MV-4-11 (cell line): ENCODE results near the gene MCTS1.
"Not testable (repeated sequence)": the region's sequence is repeated elsewhere in the genome, so short reads cannot be mapped to it uniquely, and the experiment has no call there.

Experiments used
- DNase-seq: peaks from one replicate; lab custom pipeline; 2025; lab: John Stamatoyannopoulos, UW

Gene MCTS1

DNA sequence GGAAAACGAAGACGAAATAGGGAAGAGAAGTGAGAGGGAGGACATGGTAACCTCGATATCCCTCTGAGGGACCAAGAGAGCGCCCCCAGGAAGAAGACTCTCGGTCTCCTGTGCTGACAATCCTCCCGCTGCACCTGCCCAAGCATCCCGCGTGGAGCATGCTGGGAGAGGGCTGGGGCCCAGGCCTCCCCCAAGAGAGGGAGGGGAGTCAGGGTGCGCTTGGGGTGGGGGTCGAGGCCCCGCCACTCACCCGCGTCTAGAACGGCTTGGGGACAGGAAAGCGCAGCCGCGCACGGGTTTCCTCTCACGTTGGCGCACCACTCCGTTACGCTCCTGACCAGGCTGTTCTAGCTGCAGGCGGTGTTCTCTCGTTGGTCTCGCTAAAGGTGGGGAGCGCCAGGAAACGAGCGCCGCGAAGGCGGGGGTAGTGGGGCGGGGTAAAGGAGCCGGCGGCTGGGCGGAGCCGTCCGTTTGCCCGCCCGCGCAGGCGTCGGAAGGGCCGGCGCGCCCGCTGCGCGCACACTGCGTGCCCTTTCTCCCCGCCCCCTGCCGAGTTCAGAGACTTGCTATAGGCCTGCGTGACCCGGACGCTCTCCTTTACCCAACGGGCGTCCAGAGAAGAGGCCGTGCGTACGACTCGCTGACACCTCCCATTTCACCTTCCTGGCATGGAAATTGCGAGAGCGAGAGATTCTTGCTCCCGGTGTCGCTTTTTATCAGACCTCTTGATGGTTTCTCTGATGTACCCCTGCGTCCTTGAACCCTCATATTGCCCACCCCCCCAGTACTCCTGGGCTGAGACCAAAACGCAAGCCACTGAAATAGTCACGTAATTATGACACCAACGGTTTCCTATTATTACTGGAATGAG lies 26.0 kb downstream of the MCTS1 start, which contains the start of gene C1GALT1C1:
C1GALT1C1 (minus strand) TSS at position 388 of the 871 bp plus-strand sequence. CDS start 2,888 bp downstream, outside the sequence.
- peak; percentile 90 for DNase-seq

GRCh38 chrX:120638619-120639018 lies 34.7 kb downstream of the MCTS1 start:
- no peak for DNase-seq

DNA sequence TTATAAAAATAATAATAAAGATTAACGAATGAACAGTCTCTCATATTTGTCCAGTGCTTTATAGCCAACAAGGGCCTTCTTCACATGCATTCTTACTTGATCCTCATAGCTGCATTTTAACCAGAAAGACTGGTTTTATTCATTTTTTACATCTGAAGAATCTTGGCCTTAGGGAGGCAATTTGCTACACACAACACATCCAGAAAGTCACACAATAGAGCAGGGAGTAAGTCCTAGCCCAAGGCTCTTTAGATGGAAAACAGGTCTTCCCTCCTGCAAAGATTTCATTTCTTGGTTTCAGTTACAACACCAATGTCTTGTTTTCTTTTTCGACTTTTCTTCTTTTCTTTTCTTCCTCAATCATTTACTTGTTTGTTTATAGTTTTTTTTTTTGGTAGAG lies 39.0 kb downstream of the MCTS1 start:
- DNase-seq, result no peak

- no peak for DNase-seq
Observed at GRCh38 chrX:120647127-120647526, 43.2 kb downstream of the MCTS1 start.

- DNase-seq, result not testable (repeated sequence)
Observed at GRCh38 chrX:120652256-120652655, 48.4 kb downstream of the MCTS1 start.

GRCh38 chrX:120653000-120653399 lies 49.1 kb downstream of the MCTS1 start:
- no peak for DNase-seq

DNA sequence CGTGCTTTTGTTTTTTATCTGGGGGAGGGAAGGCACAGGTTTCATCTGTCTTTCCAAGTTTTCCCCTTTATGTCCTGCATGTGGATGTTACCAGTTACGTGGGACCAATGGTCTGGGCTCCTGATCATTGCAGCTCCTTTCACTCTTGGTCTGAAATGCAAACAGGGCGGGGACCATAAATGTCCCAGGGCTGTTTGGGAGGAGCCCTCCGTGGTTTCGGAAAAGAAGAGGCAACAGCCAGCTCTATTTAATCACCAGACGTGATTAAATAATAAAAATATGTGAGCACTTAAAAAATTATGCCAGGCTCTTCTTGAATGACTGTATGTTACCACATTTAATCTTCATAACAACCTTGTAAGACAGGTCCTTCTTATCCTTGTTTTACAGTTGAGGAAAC lies 56.7 kb downstream of the MCTS1 start:
- DNase-seq, result no peak
